Measurements from ENCODE around the gene STON1.
A peak's percentile ranks its signal among the peaks of the same experiment; 100 is the strongest.
"Not testable (repeated sequence)": the region's sequence is repeated elsewhere in the genome, so short reads cannot be mapped to it uniquely, and the experiment has no call there.

The STON1 gene, protein sequence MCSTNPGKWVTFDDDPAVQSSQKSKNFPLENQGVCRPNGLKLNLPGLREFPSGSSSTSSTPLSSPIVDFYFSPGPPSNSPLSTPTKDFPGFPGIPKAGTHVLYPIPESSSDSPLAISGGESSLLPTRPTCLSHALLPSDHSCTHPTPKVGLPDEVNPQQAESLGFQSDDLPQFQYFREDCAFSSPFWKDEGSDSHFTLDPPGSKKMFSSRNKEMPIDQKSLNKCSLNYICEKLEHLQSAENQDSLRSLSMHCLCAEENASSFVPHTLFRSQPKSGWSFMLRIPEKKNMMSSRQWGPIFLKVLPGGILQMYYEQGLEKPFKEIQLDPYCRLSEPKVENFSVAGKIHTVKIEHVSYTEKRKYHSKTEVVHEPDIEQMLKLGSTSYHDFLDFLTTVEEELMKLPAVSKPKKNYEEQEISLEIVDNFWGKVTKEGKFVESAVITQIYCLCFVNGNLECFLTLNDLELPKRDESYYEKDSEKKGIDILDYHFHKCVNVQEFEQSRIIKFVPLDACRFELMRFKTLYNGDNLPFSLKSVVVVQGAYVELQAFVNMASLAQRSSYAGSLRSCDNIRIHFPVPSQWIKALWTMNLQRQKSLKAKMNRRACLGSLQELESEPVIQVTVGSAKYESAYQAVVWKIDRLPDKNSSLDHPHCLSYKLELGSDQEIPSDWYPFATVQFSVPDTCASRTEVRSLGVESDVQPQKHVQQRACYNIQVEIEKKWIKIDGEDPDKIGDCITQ

GRCh38 chr2:48530033-48530811 lies at the start of gene STON1:
STON1 (plus strand) TSS chr2:48530154; CDS start chr2:48580634, 50,480 bp downstream.
- peak; percentile 2 to 12 for DNase-seq

GRCh38 chr2:48480526-48480925 lies 49.4 kb upstream of the STON1 start:
- no peak for DNase-seq

DNA sequence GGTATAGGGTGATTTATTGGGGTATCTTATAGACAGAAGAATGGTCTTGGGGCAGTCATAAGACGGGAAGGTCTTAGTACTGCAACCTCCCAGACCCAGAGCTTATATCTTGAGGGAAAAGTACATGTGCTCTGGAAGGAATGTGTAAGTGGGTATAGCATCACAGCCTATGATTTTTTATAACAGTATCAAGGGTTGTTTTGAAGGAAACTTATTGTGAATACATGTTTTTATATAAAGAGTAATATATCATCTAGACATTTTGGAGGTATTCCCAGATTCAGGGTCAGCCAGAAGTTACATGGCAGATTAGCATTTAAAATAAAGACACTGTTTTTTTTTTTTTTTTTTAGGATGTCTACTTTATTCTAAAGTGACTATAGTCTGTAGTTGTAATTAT lies 47.6 kb upstream of the STON1 start:
- no peak for DNase-seq

DNA sequence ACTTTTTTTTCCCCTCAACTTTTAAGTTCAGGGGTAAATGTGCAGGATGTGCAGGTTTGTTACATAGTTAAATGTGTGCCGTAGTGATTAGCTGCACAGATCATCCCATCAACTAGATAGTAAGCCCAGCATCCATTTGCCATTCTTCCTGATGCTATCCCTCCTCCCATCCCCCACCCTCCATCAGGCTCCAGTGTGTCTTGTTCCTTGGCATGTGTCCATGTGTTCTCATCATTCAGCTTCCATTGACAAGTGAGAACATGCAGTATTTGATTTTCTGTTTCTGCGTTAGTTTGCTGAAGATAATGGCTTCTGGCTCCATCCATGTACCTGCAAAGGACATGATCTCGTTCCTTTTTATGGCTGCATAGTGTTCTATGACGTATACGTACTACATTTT lies 47.2 kb upstream of the STON1 start:
- peak; percentile 17 to 36 for DNase-seq

DNA sequence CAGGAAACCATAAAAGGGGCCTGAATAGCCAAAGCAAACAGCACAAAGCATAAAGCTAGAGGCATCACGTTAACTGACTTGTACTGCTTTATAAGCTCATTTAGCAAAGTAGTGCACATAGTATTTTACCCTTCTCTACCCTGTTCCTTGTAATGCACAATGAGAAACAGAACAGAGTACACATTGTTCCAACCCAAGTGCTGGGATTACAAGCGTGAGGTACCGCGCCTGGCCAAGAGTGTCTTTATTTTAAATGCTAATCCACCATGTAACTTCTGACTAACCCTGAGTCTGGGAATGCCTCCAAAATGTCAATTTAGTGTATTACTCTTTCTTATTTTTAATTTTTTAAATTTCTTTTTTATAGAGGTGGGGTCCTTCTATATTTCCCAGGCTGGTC lies 46.4 kb upstream of the STON1 start:
- DNase-seq = no peak

GRCh38 chr2:48483916-48484315 lies 46.0 kb upstream of the STON1 start:
- DNase-seq = no peak

DNA sequence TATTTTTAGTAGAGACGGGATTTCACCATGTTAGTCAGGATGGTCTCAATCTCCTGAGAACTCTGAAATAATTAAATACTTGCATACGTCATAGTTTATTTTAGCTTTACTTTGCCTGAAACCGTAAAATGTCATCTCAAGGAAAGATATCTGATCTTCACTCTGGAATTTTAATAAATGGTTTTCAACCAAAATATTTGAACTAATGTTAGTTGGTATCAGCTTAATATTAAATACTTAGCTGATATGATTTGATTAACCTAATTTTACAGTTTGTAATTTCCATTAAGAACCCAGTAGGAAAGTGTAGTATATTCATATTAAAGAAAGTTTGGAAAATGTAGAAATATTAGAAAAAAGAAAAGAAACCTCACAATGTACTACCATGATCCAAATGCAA lies 41.4 kb upstream of the STON1 start:
- no peak for DNase-seq

- no peak for DNase-seq
Observed at GRCh38 chr2:48496849-48497248, 33.1 kb upstream of the STON1 start.

DNA sequence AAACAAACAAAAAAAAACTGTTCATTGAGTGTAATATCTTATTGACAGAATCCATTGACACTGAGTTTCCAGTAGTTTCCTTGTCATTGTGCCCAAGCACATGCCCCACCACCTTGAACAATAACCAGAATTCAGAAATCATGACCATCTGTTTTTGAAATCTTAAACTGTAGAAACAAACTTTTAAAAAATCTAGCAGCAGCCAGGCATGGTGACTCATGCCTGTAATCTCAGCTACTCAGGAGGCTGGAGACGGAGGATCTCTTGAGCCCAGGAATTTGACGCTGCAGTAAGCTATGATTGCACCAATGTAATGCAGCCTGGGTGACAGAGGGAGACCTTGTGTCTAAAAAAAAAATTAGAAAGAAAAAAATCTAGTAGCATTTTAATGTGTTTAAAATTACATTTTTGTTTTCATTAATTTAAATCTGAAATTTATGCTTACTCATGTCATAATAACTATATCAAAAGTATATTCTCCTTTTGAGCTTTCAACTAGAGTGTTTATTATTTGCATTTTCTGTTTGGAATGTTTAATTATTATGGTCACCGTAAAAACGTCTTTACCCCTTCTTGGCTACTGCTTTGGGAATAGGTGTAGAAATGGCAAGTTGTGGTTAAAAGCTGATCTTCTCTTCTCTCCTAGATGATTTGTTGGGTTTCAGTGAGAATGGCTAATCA lies 25.2 kb upstream of the STON1 start:
- no peak for DNase-seq

DNA sequence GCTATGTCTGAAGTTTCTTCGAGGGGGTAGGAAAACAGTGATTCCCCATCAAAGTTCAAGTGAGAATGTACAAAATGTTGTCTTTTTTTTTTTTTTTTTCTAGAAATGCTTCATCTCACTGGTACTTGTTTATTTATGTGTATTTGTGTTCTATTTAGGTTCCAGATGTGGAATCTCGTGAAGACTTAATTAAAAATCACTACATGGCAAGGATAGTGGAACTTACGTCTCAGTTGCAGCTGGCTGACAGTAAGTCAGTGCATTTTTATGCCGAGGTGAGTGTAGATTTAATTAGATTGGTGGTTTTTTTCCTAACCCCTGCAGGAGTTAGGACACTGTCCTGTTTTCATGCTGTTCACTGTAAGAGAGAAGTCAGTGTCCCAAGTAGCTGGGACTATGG lies 22.8 kb upstream of the STON1 start:
- no peak for DNase-seq

DNA sequence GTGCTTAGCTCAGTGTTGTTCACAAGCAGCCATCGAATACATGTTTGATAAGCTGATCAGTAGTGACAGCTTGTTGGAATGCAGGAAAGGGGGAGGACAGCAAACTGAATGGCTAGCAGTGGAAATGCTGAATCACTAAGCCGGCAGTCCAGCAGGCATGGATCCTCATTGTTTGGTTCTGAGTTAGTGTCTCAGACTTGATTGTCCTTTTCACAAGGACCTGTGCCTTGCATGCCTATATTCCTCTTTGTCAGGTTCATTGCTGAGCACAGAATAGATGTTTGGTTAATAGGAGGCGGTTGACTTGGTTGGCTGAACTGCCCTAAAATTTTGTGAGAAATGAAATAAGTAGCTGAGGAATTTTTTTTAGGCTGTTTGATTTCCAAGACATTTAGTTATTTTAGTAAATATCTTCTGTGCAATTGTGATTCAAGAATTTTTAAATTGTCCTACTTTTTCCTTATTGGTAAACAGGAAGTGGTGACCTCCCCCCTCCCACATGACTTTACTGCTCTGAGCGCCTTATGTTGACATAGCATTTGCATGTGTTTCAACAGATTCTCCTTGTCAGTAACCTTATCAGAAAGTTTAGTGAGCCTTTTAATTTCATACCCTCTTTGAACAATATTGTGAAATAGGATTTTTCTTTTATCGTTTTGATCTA lies 21.4 kb upstream of the STON1 start:
- no peak for DNase-seq

DNA sequence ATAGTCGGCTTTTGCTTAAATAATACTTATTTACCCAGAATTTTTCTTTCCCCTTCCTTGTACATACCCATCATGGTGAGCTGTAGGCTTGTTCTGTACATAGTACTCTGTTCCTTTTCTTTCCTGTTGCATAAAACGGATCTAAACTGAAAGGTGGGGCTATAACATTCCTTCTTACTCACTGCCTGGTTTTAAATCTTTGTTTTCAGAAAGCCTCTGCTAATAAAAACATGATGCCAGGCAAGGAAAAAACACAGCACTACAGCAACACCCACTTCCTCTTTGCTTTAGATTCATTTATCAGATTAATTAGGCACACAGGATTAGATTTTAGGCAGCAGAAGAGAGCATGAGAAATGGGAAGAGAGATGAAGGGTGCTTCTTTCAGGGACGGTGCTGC lies 19.6 kb upstream of the STON1 start:
- no peak for DNase-seq

DNA sequence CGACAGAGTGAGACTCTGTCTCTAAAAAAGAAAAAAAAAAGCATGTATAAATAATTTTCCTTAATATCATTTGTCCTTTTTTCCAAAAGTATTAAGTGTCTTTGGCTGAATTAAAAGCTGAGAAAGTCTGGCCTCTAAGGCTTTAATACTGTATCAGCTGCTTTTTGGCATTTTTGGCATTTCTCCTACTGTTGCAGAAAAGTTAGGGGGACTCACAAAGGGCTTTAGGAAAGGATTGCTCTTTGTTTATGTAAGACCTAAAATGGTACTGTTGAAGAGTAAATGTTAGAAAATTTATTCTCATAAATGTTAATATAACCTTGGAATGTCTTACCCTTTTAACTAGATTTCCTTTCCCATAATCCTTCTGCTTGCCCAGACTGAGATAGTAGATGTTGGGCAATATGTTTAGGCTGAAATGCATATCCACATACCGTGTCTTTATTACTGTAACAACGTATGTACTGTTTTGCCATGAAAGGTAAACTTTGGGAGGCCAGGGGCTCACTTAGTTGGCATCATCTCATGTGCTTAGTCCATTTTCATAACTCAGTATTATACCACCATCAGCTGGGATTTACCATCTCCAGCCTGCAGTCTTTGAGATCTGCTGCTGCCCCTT lies 18.0 kb upstream of the STON1 start:
- DNase-seq = no peak

- no peak for DNase-seq
Observed at GRCh38 chr2:48512571-48512970, 17.4 kb upstream of the STON1 start.

GRCh38 chr2:48514348-48515003 lies 15.5 kb upstream of the STON1 start:
- DNase-seq = no peak

- no peak for DNase-seq
Observed at GRCh38 chr2:48515513-48515985, 14.4 kb upstream of the STON1 start.

GRCh38 chr2:48519593-48519992 lies 10.4 kb upstream of the STON1 start:
- DNase-seq = no peak

DNA sequence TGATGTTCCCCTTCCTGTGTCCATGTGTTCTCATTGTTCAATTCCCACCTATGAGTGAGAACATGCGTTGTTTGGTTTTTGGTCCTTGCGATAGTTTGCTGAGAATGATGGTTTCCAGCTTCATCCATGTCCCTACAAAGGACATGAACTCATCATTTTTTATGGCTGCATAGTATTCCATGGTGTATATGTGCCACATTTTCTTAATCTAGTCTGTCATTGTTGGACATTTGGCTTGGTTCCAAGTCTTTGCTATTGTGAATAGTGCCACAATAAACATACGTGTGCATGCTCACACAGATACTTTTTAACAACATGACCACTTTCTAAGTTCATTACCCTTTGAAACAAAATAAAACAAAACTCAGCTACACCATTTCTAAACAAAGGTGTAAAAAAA lies 5.2 kb upstream of the STON1 start:
- DNase-seq = not testable (repeated sequence)

- no peak for DNase-seq
Observed at GRCh38 chr2:48525269-48525943, 4.5 kb upstream of the STON1 start.

DNA sequence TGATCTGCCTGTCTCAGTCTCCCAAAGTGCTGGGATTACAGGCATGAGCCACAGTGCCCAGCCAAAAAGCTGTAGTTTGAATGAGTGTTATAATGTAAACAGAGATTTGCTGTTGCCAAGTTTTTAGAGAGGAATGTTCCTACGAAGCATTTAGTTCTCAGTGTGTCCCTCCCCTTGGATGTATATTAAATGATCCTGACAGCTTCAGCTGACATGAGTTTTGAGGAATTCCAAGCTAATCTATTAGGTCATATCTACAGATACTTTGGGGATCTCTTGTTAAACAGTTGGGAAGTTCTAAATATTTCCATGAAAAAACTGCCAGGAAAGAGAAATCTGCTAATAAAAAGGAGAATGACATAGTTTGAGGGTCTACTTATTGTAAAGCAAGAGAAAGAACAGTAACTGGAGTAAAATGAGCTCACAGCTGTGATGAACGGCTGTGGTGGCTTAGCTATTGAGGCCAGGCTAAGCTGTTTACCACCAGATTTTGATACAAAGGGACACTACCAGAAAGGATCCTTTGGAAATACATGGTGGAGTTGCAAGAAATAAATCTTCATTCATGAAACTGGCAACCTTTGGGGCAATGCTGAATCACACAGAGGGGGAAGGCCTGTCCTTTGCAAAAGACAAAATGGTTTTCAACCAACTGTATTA lies 2.6 kb upstream of the STON1 start:
- DNase-seq = no peak
